ENCODE measurements around the gene CLDN4.
"Not testable (repeated sequence)": the region's sequence is repeated elsewhere in the genome, so short reads cannot be mapped to it uniquely, and the experiment has no call there.

The CLDN4 gene, protein sequence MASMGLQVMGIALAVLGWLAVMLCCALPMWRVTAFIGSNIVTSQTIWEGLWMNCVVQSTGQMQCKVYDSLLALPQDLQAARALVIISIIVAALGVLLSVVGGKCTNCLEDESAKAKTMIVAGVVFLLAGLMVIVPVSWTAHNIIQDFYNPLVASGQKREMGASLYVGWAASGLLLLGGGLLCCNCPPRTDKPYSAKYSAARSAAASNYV

GRCh38 chr7:73830681-73831583 lies at the start of gene CLDN4:
CLDN4 (plus strand) TSS chr7:73830996; CDS start chr7:73831202, 206 bp downstream.
- DNase-seq: no peak

DNA sequence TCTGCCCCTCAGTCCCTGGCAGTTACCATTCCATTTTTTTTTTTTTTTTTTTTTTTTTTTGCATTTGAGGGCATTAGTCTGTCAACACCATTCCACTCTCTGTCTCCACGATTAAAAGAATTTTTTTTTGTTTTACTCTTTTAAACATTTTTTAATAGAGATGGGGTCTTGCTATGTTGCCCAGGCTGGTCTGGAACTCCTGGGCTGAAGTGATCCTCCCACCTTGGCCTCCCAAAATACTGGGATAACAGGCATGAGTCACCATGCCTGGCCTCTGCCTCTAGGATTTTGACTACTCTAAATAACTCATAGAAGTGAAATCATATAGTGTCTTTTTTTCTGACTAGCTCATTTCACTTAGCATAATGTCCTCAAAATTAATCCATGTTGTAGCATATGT lies 44.2 kb upstream of the CLDN4 start:
- no peak for DNase-seq

DNA sequence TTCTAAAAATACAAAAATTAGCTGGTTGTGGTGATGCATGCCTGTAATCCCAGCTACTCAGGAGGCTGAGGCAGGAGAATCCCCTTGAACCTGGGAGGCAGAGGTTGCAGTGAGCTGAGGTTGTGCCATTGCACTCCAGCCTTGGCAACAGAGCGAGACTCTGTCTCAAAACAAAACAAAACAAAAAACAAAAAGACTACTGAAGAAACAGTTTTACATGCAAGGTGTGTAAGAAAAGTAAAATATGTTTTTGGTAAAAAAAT lies 43.1 kb upstream of the CLDN4 start:
- not testable (repeated sequence) for DNase-seq

DNA sequence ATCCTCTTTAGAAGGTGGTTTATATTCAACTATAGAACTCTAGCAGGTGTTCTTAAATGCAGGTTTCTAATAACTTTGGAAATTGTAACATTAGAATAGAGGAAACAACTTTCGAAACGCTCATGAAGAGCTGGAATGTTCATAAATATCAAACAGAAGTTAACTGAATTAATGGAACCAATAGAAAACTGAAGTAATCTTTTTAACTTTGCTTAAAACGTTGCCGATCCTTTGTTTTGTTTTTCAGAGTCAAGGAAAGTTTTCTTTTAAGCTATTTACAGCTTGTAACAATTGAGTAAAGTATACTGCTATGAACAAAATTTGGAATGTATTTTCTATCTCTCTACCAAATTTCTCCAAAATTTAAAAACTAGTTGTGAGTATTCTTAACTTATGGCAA lies 41.7 kb upstream of the CLDN4 start:
- DNase-seq: no peak

DNA sequence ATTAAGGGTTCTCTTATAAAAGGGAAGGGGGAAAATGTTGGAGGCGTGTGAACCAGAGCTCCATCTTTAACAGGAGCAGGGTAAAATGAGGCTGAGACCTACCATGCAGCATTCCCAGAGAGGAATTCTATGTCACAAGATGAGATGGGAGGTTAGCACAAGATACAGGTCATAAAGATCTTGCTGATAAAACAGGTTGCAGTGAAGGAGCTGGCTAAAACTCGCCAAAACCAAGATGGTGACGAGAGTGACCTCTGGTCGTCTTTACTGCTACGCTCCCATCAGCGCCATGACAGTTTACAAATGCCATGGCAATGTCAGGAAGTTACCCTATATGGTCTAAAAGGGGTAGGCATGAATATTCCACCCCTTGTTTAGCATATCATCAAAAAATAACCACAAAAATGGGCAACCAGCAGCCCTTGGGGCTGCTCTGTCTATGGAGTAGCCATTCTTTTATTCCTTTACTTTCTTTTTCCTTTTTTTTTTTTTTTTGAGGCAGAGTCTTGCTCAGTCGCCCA lies 39.6 kb upstream of the CLDN4 start:
- DNase-seq: not testable (repeated sequence)

GRCh38 chr7:73795188-73795587 lies 35.6 kb upstream of the CLDN4 start:
- DNase-seq: not testable (repeated sequence)

- not testable (repeated sequence) for DNase-seq
These were observed 34.1 kb upstream of the CLDN4 start for GRCh38 chr7:73796656-73797055.

GRCh38 chr7:73797176-73797575 lies 33.6 kb upstream of the CLDN4 start:
- not testable (repeated sequence) for DNase-seq

- DNase-seq: no peak
These were observed 31.3 kb upstream of the CLDN4 start for GRCh38 chr7:73799282-73800141.

GRCh38 chr7:73801577-73801976 lies 29.2 kb upstream of the CLDN4 start:
- no peak for DNase-seq

DNA sequence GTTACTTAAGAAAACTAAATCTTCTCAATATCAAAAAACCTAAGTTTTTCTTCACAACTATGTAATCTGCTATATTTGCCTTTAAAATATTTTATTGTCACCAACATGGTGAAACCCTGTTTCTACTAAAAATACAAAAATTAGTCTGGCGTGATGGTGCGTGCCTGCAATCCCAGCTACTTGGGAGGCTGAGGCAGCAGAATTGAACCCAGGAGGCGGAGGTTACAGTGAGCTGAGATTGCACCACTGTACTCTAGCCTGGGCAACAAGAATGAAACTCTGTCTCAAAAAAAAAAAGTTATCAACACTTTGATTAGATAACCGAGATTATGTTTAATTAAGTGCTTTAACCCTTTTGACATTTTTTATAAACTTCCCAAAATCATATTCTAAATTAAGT lies 28.3 kb upstream of the CLDN4 start:
- no peak for DNase-seq

- no peak for DNase-seq
These were observed 21.3 kb upstream of the CLDN4 start for GRCh38 chr7:73809467-73809951.

DNA sequence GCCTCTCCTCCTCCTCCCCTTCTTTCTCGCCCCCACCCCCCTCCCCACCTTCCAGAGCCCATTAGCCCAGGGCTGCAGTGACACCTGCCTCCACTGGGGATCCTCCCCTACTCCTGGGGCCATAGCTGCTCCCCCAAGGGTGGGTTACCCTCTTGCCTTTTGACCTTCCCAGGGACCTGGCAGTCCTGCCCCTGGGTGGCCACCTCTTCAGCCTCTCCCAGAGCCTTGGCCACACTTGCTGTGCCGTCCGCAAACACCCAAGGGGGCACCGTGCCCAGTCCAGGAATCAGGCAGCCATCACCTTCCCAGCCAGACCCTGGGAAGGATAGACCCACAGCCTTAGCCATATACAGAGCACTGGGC lies 19.8 kb upstream of the CLDN4 start:
- no peak for DNase-seq

GRCh38 chr7:73811760-73812168 lies 19.0 kb upstream of the CLDN4 start:
- DNase-seq: peak; percentile 28

DNA sequence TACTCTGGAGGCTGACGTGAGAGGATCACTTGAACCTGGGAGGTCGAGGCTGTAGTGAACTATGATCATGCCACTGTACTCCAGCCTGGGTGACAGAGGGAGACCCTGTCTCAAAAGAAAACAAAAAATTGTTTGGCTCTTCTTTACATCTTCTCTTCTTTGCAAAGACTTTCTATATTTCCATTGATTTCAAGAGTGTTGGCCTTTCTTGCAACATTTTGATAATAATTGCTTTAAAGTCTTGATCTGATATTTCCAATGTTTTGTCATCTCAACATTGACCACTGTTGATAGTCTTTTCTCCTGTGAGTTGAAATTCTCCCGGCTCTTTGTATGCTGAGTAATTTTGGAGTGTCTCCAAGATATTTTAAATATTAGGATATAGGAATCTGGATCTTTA lies 17.8 kb upstream of the CLDN4 start:
- no peak for DNase-seq

GRCh38 chr7:73815436-73815835 lies 15.4 kb upstream of the CLDN4 start:
- DNase-seq: no peak

GRCh38 chr7:73817121-73817520 lies 13.7 kb upstream of the CLDN4 start:
- no peak for DNase-seq

DNA sequence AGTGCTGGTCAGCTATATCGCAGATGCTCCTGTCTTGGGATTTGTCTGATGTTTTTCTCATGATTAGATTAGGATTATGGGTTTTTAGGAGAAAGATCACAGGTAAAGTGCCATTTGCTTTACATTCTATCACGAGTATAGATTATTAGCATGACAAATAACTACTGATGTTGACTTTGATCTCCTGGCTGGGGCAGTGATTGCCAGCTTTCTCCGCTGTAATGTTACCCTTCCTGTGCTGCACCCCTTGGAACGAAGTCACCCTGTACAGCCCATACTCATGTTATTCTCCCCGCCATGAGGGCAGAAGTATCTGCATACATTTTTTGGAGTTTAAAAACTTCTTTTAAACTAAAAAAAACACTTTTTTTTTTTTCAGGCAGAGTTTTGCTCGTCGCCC lies 10.8 kb upstream of the CLDN4 start:
- DNase-seq: no peak

DNA sequence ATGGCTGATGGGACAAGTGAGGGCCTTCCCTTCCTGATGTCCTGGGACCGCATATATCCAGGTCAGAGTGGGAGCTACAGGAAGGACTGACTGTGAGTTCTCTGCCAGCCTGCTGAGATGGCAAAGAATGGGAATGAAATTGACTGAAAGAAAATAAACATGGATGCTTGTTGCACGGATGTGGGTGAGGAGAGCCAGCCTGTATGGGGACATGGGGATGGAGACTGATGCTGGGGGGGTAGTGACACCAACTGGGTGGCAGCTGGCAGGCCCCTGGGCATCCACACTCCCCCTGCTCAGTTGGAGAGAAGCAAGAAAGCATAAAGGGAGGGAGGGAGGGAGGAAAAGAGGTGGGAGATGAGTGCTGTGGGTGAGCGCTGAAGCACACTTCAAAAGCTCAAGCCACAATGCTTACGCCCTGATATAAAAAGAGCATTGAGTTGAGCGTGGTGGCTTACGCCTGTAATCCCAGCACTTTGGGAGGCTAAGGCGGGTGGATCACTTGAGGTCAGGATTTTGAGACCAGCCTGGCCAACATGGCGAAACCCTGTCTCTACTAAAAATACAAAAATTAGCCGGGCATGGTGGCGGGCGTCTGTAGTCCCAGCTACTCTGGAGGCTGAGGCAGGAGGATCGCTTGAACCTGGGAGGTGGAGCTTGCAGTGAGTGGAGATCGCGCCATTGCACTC lies 9.1 kb upstream of the CLDN4 start:
- not testable (repeated sequence) for DNase-seq

DNA sequence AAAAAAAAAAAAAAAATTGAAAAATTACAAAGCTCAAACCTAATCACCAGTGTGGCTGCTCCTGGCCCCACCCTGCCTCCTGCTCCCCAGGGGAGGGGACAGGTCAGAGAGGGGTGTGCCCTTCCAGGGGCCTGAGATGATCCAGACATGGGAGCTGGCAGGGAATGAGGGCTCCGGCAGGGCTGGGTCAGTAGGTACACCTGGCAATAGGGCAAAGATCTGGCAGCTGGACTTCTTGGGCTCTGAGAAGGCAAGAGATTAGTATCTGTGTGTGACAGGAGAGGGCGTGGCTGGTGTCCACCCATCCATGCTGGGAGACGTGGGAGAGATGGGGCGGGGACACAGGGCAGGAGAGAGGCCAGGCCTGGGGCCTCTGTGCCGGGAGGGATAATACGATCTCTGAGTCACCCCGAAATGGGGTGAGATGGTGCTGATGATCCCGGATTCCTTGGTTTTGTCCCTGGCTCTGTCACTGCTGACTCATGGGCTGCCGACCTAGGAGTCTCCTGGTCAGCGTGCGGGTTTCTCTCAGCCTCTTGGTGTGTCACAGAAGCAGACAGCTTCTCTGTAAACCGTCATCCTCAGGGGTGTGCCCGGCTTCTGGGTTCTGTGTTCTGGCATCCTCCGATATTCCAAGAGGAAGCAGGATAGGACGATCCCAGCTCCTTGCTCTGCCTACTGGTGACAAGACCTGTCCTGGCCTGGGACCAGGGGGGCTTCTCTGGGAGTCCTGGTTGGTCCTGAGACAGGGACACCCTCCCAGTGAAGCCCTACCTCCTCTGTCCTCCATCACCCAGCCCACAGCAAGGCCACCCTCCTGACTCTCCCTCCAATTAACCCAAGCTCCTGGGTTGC lies 8.2 kb upstream of the CLDN4 start:
- no peak for DNase-seq

GRCh38 chr7:73823257-73823656 lies 7.5 kb upstream of the CLDN4 start:
- no peak for DNase-seq
